H1 (cell line): ENCODE results near the gene LNPEP. TPM values are rescaled to one million over a fixed set of nuclear protein-coding genes. Genes with fewer than 3 reads are reported as not detected.

Source experiments
- ATF3 ChIP-seq: IDR thresholded peaks from 2 replicates; pipeline ENCODE4 v1.6.1; 2011; ENCODE audit warnings: low read depth, mild to moderate bottlenecking, low read length; ENCODE audit not compliant: insufficient read depth
- CHD7 ChIP-seq: fragments of 300-600 bp; sonication (generic); IDR thresholded peaks from 2 replicates; pipeline ENCODE4 v1.7.1; 2012; ENCODE audit warnings: low read length, moderate library complexity, mild to moderate bottlenecking, inconsistent platforms; ENCODE audit not compliant: insufficient replicate concordance
- EGR1 ChIP-seq: IDR thresholded peaks from 2 replicates; pipeline ENCODE4 v1.6.1; 2011; ENCODE audit warnings: low read depth, low read length, borderline replicate concordance
- HDAC6 ChIP-seq: IDR thresholded peaks from one replicate; pipeline ENCODE4 v1.7.1; 2012; ENCODE audit warnings: low read depth, mild to moderate bottlenecking, inconsistent platforms, low read length, moderate library complexity
- KDM1A ChIP-seq: fragments of 200-600, 300-600 bp; sonication (generic); IDR thresholded peaks from 2 replicates; pipeline ENCODE4 v1.7.1; 2016; ENCODE audit warnings: mild to moderate bottlenecking, low read length, borderline replicate concordance
- MAX ChIP-seq: IDR thresholded peaks from 2 replicates; pipeline ENCODE4 v1.6.1; 2012; ENCODE audit warnings: inconsistent platforms
- SP4 ChIP-seq: IDR thresholded peaks from 2 replicates; pipeline ENCODE4 v1.6.1; 2012; ENCODE audit warnings: low read length, inconsistent platforms
- TBP ChIP-seq: IDR thresholded peaks from 2 replicates; pipeline ENCODE4 v1.6.1; 2011; ENCODE audit warnings: low read depth, low read length, improper control_type of control experiment
- polyA plus RNA-seq, 7 experiments: library from polyadenylated mRNA; depleted of rRNA in 3 of 7; stranded (reverse) in 5 of 7; unstranded in 2 of 7; fragments of >200 nt in 5 of 7; fragments of 200-250 nt in 2 of 7; gene quantifications; 1 replicate in 5 of 7; 2 replicates in 1 of 7; 4 replicates in 1 of 7; pipeline versions ENCODE4 v1.2.1 to v1.2.3, GENCODE V29; 2011 to 2013; ENCODE audit warnings: missing spikeins in 2 of 7, mixed read lengths in 2 of 7
- total RNA-seq: library from RNA; stranded (reverse); fragmentation: NEBNext Ultra II Directional; extraction: Animal tissue kit (Norgen Biotek cat#: 25700); gene quantifications from 2 replicates; pipeline ENCODE4 v1.2.1, GENCODE V29; 2021

LNPEP gene
- total and polyA plus RNA-seq, 2 of the 8 experiments (the other 6 are each of a cell fraction or from before 2014, with no cell fraction given) = 1.8 to 4.5 TPM

GRCh38 chr5:96909435-96909834 is 26.4 kb upstream of the LNPEP start (continued):
- TF ChIP-seq CHD7 = no peak
- no peak for TF ChIP-seq MAX
- TF ChIP-seq TBP = no peak
- TF ChIP-seq SP4 = no peak
- no peak for TF ChIP-seq ATF3
- TF ChIP-seq EGR1 = no peak
- no peak for TF ChIP-seq HDAC6
- no peak for TF ChIP-seq KDM1A
